ENCODE measurements around the gene CUX1. TPM values are rescaled to one million over a fixed set of nuclear protein-coding genes. Genes with fewer than 3 reads are reported as not detected.
"Not testable (repeated sequence)": the region's sequence is repeated elsewhere in the genome, so short reads cannot be mapped to it uniquely, and the experiment has no call there.

The CUX1 gene
- total and polyA plus RNA-seq, 10 of the 15 experiments (the other 5 are each of a cell fraction or from before 2014, with no cell fraction given) = 6.1 to 48.6 (median 25.9) TPM

DNA sequence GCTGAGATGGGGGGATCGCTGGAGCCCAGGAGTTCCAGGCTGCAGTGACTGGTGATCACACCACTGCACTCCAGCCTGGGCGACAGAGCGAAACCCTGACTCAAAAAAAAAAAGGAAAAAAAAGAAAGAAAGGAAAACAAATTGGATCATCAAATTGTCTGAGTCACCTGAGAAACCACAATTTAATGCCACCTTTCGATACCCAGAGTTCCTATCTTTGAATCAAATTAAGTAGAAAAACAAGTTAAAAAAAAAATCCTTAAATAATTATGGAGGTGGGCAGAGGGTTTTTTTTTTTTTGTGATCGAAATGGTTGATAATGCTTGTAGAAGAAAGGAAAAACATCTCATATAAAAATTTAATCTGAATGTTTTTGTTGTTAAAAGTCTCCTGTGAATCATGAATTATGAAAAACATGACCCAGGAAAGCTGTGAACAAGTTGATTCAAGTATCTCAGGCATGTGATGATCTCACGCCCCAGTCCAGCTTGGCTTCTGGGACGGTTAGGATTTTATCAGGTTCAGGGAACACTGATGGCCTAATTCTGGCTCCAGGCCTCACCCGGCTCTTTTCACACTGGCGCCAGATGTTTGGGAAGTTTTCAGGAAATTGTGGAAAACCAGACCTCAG lies 25.3 kb upstream of the CUX1 start:
- CTCF ChIA-PET = interaction anchor here (0.7 kb wide), 1 partner anchor 205 kb away, joined by 3 read pairs; no protein-coding TSS in a partner anchor

DNA sequence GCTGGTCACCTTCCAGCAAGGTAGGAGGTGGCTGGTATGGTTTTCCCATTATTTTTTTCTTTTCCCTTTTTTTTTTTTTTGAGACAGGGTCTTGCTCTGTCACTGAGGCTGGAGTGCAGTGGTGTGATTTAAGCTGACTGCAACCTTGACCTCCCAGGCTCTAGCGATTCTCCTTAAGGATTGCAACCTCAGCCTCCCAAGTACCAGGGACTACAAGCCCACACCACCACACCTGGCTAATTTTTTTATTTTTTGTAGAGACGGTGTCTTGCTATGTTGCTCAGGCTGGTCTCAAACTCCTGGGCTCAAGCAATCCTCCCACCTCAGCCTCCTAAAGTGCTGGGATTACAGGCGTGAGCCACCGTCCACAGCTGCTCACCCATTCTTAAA lies 24.7 kb upstream of the CUX1 start:
- 61% methylated on average over 4 of the region's 4 CpGs for WGBS (ENCODE audit: insufficient coverage, insufficient replicate concordance, low lambda C conversion rate, missing lambda C conversion rate)
- H3K27me3 ChIP-seq (replicated peaks in 1 of 2; ENCODE audit: control insufficient read depth in 2 of 2, insufficient read depth in 2 of 2, low read length in 1 of 2); H3K9me3 ChIP-seq (replicated peaks; ENCODE audit: control insufficient read depth, insufficient read depth, low read length); BruUV-seq (replicated peaks); ATAC-seq; DNase-seq (ENCODE audit: low read depth, low spot score); H3K4me1 ChIP-seq (ENCODE audit: control insufficient read depth, insufficient read depth, low read length); FAIRE-seq; H3K79me2 ChIP-seq (ENCODE audit: control insufficient read depth, insufficient read depth, low read length); H3K4me2 ChIP-seq (ENCODE audit: control insufficient read depth, insufficient read depth); H4K20me1 ChIP-seq (ENCODE audit: control insufficient read depth, insufficient read depth); in situ Hi-C loops (cut with MboI); intact Hi-C loops (cut with micrococcal nuclease; ENCODE audit: unreplicated experiment); RAD21 ChIA-PET (ENCODE audit: unreplicated experiment); H3K9ac ChIP-seq (ENCODE audit: control insufficient read depth, insufficient read depth, low read length); H3K27ac ChIP-seq (ENCODE audit: control insufficient read depth, insufficient read depth); POLR2A ChIA-PET; SMC1A ChIA-PET (ENCODE audit: uncharacterized antibody, unreplicated experiment); H3K36me3 ChIP-seq (ENCODE audit: control insufficient read depth in 2 of 2, insufficient read depth in 2 of 2, low read length in 1 of 2); H2AFZ ChIP-seq (ENCODE audit: control insufficient read depth, low read depth, low read length); H3K4me3 ChIP-seq: not testable (repeated sequence)
- CTCF ChIA-PET = interaction anchor here (0.7 kb wide), 1 partner anchor 205 kb away, joined by 3 read pairs; no protein-coding TSS in a partner anchor

More for the DNA sequence above, 25.3 kb upstream of the CUX1 start:
- H3K79me2 ChIP-seq (ENCODE audit: control insufficient read depth, insufficient read depth, low read length) = no peaks in the 10 kb centered on the region
- no peak overlapping the region for H3K27ac ChIP-seq (ENCODE audit: control insufficient read depth, insufficient read depth)
- ChIA-PET SMC1A (ENCODE audit: uncharacterized antibody, unreplicated experiment) (no interaction called here), RAD21 (ENCODE audit: unreplicated experiment) (no interaction called here), POLR2A (no interaction called here)
- no peak overlapping the region for H2AFZ ChIP-seq (ENCODE audit: control insufficient read depth, low read depth, low read length)
- no TSS peak for BruUV-seq (replicated peaks)
- no peak for ATAC-seq
- no peaks in the 10 kb centered on the region for H3K36me3 ChIP-seq (ENCODE audit: control insufficient read depth in 2 of 2, insufficient read depth in 2 of 2, low read length in 1 of 2)
- no peak overlapping the region for H3K9ac ChIP-seq (ENCODE audit: control insufficient read depth, insufficient read depth, low read length)
- H3K27me3 ChIP-seq (replicated peaks in 1 of 2; ENCODE audit: control insufficient read depth in 2 of 2, insufficient read depth in 2 of 2, low read length in 1 of 2) = no peaks in the 10 kb centered on the region
- no peaks in the 10 kb centered on the region; the same call in 1 of the 3 replicates for H3K9me3 ChIP-seq (replicated peaks; ENCODE audit: control insufficient read depth, insufficient read depth, low read length)
- no peaks in the 10 kb centered on the region for H4K20me1 ChIP-seq (ENCODE audit: control insufficient read depth, insufficient read depth)
- TF ChIP-seq RBBP5 (conservative IDR thresholded peaks at IDR 0.05) (no peak), ZNF24 (IDR thresholded peaks at IDR 0.05) (no peak), NRF1 (conservative IDR thresholded peaks at IDR 0.05; ENCODE audit: low read depth, low read length) (no peak), ASH2L (IDR thresholded peaks at IDR 0.05; ENCODE audit: borderline replicate concordance, low read depth) (no peak), RUNX3 (IDR thresholded peaks at IDR 0.05; ENCODE audit: low read length) (no peak), STAT3 (IDR thresholded peaks at IDR 0.05; ENCODE audit: low read depth, low read length) (no peak), JUND (IDR thresholded peaks at IDR 0.05; ENCODE audit: low read depth, low read length) (no peak), SP1 (IDR thresholded peaks at IDR 0.05; ENCODE audit: low read depth, low read length) (no peak), TCF12 (IDR thresholded peaks at IDR 0.05; ENCODE audit: low read depth, low read length) (no peak)
- TF ChIP-seq, protein P1, sequence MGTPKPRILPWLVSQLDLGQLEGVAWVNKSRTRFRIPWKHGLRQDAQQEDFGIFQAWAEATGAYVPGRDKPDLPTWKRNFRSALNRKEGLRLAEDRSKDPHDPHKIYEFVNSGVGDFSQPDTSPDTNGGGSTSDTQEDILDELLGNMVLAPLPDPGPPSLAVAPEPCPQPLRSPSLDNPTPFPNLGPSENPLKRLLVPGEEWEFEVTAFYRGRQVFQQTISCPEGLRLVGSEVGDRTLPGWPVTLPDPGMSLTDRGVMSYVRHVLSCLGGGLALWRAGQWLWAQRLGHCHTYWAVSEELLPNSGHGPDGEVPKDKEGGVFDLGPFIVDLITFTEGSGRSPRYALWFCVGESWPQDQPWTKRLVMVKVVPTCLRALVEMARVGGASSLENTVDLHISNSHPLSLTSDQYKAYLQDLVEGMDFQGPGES (IDR thresholded peaks at IDR 0.05) = no peak
- TF ChIP-seq, protein P2, sequence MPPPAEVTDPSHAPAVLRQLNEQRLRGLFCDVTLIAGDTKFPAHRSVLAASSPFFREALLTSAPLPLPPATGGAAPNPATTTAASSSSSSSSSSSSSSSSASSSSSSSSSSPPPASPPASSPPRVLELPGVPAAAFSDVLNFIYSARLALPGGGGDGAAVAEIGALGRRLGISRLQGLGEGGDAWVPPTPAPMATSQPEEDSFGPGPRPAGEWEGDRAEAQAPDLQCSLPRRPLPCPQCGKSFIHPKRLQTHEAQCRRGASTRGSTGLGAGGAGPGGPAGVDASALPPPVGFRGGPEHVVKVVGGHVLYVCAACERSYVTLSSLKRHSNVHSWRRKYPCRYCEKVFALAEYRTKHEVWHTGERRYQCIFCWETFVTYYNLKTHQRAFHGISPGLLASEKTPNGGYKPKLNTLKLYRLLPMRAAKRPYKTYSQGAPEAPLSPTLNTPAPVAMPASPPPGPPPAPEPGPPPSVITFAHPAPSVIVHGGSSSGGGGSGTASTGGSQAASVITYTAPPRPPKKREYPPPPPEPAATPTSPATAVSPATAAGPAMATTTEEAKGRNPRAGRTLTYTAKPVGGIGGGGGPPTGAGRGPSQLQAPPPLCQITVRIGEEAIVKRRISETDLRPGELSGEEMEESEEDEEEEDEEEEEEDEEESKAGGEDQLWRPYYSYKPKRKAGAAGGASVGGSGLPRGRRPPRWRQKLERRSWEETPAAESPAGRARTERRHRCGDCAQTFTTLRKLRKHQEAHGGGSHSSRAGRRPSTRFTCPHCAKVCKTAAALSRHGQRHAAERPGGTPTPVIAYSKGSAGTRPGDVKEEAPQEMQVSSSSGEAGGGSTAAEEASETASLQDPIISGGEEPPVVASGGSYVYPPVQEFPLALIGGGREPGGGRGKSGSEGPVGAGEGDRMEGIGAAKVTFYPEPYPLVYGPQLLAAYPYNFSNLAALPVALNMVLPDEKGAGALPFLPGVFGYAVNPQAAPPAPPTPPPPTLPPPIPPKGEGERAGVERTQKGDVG (CRISPR knock-in tag; IDR thresholded peaks at IDR 0.05) = no peak
- no peak overlapping the region for H3K4me3 ChIP-seq
- no peaks in the 10 kb centered on the region for H3K4me1 ChIP-seq (ENCODE audit: control insufficient read depth, insufficient read depth, low read length)
- DNase-seq (ENCODE audit: low read depth, low spot score) = no peak
- intact Hi-C loops (cut with micrococcal nuclease; ENCODE audit: unreplicated experiment) (no loop called here), in situ Hi-C loops (cut with MboI) (no loop called here)
- no peak for FAIRE-seq
- H3K4me2 ChIP-seq (ENCODE audit: control insufficient read depth, insufficient read depth) = no peak overlapping the region
- 63% methylated on average over 8 of the region's 9 CpGs for WGBS (ENCODE audit: insufficient coverage, insufficient replicate concordance, low lambda C conversion rate, missing lambda C conversion rate)
